Measurements from ENCODE around the gene ODF2.

ODF2 gene

GRCh38 chr9:128532581-128532980 lies 76.8 kb downstream of the ODF2 start:
- Histone ChIP-seq H3K36me3 (ENCODE audit: insufficient read depth, low read length) (peaks cover 68% of the 10 kb centered on the region), H3K9me3 (ENCODE audit: low read length) (no peaks in the 10 kb centered on the region), H3K27me3 (ENCODE audit: insufficient read depth, low read length) (no peaks in the 10 kb centered on the region), H2AFZ (ENCODE audit: low read length) (no peak overlapping the region), H3K27ac (ENCODE audit: low read depth, low read length, poor library complexity, severe bottlenecking) (no peak overlapping the region), H3K4me2 (ENCODE audit: low read length) (no peak overlapping the region), H3K79me2 (ENCODE audit: insufficient read depth, low read length) (no peaks in the 10 kb centered on the region), H3F3A (ENCODE audit: insufficient read depth, low read length) (no peaks in the 10 kb centered on the region), H4K20me1 (ENCODE audit: insufficient read depth, low read length) (no peaks in the 10 kb centered on the region), H3K9ac (ENCODE audit: low read length) (no peak overlapping the region), H3K4me1 (ENCODE audit: insufficient read depth, low read length, severe bottlenecking) (no peaks in the 10 kb centered on the region), H3K9me2 (ENCODE audit: low read depth, low read length) (no peaks in the 10 kb centered on the region), H3K4me3 (ENCODE audit: low read depth, low read length, poor library complexity, severe bottlenecking) (no peak overlapping the region)
- TF ChIP-seq EZH2 (IDR thresholded peaks at IDR 0.05; ENCODE audit: borderline replicate concordance, low read length), result no peak
- TF ChIP-seq CTCF (IDR thresholded peaks at IDR 0.05; ENCODE audit: low read length), result no peak

GRCh38 chr9:128540634-128541360 lies 85.0 kb downstream of the ODF2 start:
- H3K27me3 ChIP-seq (ENCODE audit: insufficient read depth, low read length), result no peaks in the 10 kb centered on the region
- TF ChIP-seq EZH2 (IDR thresholded peaks at IDR 0.05; ENCODE audit: borderline replicate concordance, low read length) (no peak), CTCF (IDR thresholded peaks at IDR 0.05; ENCODE audit: low read length) (no peak)
- no peak overlapping the region for H3K9ac ChIP-seq (ENCODE audit: low read length)
- H3K27ac ChIP-seq (ENCODE audit: low read depth, low read length, poor library complexity, severe bottlenecking), result no peak overlapping the region
- H3K36me3 ChIP-seq (ENCODE audit: insufficient read depth, low read length), result peaks cover 62% of the 10 kb centered on the region
- H3F3A ChIP-seq (ENCODE audit: insufficient read depth, low read length), result no peaks in the 10 kb centered on the region
- no peaks in the 10 kb centered on the region for H3K79me2 ChIP-seq (ENCODE audit: insufficient read depth, low read length)
- no peak overlapping the region for H2AFZ ChIP-seq (ENCODE audit: low read length)
- H3K4me1 ChIP-seq (ENCODE audit: insufficient read depth, low read length, severe bottlenecking), result no peaks in the 10 kb centered on the region
- H3K9me2 ChIP-seq (ENCODE audit: low read depth, low read length), result no peaks in the 10 kb centered on the region
- H3K4me2 ChIP-seq (ENCODE audit: low read length), result no peak overlapping the region
- no peak overlapping the region for H3K4me3 ChIP-seq (ENCODE audit: low read depth, low read length, poor library complexity, severe bottlenecking)
- no peaks in the 10 kb centered on the region for H4K20me1 ChIP-seq (ENCODE audit: insufficient read depth, low read length)
- no peaks in the 10 kb centered on the region for H3K9me3 ChIP-seq (ENCODE audit: low read length)

DNA sequence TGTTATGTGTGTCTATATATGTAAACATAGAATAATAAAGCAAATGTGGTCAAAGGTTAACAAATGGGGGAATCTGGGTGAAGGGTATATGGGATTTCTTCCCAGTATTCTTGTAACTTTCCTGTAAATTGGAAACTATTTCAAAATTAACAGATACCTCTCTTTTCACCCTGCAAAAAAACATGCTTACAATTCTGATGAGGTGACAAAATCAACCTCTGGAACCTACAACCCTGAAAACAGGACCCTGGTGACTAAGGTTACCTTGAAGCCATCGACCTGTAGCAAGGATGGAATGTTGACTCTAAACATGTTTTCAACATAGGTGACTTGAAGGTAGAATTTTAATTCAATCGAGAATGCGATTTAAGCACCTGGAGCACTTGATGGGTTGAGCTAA lies 90.7 kb downstream of the ODF2 start:
- H3F3A ChIP-seq (ENCODE audit: insufficient read depth, low read length), result no peaks in the 10 kb centered on the region
- no peak overlapping the region for H3K27ac ChIP-seq (ENCODE audit: low read depth, low read length, poor library complexity, severe bottlenecking)
- no peak overlapping the region for H3K9ac ChIP-seq (ENCODE audit: low read length)
- H3K9me2 ChIP-seq (ENCODE audit: low read depth, low read length), result no peaks in the 10 kb centered on the region
- no peaks in the 10 kb centered on the region for H3K9me3 ChIP-seq (ENCODE audit: low read length)
- no peak overlapping the region for H3K4me3 ChIP-seq (ENCODE audit: low read depth, low read length, poor library complexity, severe bottlenecking)
- no peaks in the 10 kb centered on the region for H3K27me3 ChIP-seq (ENCODE audit: insufficient read depth, low read length)
- no peaks in the 10 kb centered on the region for H3K79me2 ChIP-seq (ENCODE audit: insufficient read depth, low read length)
- H4K20me1 ChIP-seq (ENCODE audit: insufficient read depth, low read length), result no peaks in the 10 kb centered on the region
- no peak overlapping the region for H2AFZ ChIP-seq (ENCODE audit: low read length)
- H3K4me2 ChIP-seq (ENCODE audit: low read length), result no peak overlapping the region
- H3K36me3 ChIP-seq (ENCODE audit: insufficient read depth, low read length), result peaks cover 10% of the 10 kb centered on the region; the same call in 1 of the 2 replicates
- peaks cover 5% of the 10 kb centered on the region for H3K4me1 ChIP-seq (ENCODE audit: insufficient read depth, low read length, severe bottlenecking)
- TF ChIP-seq EZH2 (IDR thresholded peaks at IDR 0.05; ENCODE audit: borderline replicate concordance, low read length) (no peak), CTCF (IDR thresholded peaks at IDR 0.05; ENCODE audit: low read length) (no peak)

Measured in OCI-LY1 (cell line).